ENCODE data around the gene NPIPB13.
"Not testable (repeated sequence)": the region's sequence is repeated elsewhere in the genome, so short reads cannot be mapped to it uniquely, and the experiment has no call there.

- TF ChIP-seq, protein P1, sequence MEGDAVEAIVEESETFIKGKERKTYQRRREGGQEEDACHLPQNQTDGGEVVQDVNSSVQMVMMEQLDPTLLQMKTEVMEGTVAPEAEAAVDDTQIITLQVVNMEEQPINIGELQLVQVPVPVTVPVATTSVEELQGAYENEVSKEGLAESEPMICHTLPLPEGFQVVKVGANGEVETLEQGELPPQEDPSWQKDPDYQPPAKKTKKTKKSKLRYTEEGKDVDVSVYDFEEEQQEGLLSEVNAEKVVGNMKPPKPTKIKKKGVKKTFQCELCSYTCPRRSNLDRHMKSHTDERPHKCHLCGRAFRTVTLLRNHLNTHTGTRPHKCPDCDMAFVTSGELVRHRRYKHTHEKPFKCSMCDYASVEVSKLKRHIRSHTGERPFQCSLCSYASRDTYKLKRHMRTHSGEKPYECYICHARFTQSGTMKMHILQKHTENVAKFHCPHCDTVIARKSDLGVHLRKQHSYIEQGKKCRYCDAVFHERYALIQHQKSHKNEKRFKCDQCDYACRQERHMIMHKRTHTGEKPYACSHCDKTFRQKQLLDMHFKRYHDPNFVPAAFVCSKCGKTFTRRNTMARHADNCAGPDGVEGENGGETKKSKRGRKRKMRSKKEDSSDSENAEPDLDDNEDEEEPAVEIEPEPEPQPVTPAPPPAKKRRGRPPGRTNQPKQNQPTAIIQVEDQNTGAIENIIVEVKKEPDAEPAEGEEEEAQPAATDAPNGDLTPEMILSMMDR (IDR thresholded peaks at IDR 0.05) = not testable (repeated sequence)
- not testable (repeated sequence) for TF ChIP-seq POLR2A (IDR thresholded peaks at IDR 0.05)
Observed at GRCh38 chr16:30278523-30278922, 30.2 kb upstream of the NPIPB13 start.
